Bone marrow (tissue), 2 donors: Measurements from ENCODE around the gene EPN1.

ENCODE experiments used
- DNase-seq, 2 donors: peaks; one replicate each; lab custom pipeline; 2025; lab: John Stamatoyannopoulos, UW

EPN1 gene

GRCh38 chr19:55674841-55675660 lies at the start of gene EPN1:
TSS of gene EPN1 (plus strand) at chr19:55675226. CDS start at chr19:55678628, 3,402 bp downstream.
- peak; percentile 77 to 94 for DNase-seq

- no peak for DNase-seq
Measured at GRCh38 chr19:55626350-55626749, 48.7 kb upstream of the EPN1 start.

- DNase-seq = peak; percentile 31 to 79
Measured at GRCh38 chr19:55632463-55632834, 42.6 kb upstream of the EPN1 start.

GRCh38 chr19:55633861-55634260 lies 41.2 kb upstream of the EPN1 start:
- no peak for DNase-seq

- DNase-seq = no peak
Measured at GRCh38 chr19:55635334-55635717, 39.7 kb upstream of the EPN1 start.

- no peak for DNase-seq
Measured at GRCh38 chr19:55635856-55636440, 39.1 kb upstream of the EPN1 start.

- no peak for DNase-seq
Measured at GRCh38 chr19:55636723-55637122, 38.3 kb upstream of the EPN1 start.

- no peak for DNase-seq
Measured at GRCh38 chr19:55637534-55637933, 37.5 kb upstream of the EPN1 start.

GRCh38 chr19:55638864-55639359 lies 36.1 kb upstream of the EPN1 start:
- DNase-seq = peak in 1 of 2 donors; percentile 33

- no peak for DNase-seq
Measured at GRCh38 chr19:55640043-55640576, 34.9 kb upstream of the EPN1 start.

- DNase-seq = peak in 1 of 2 donors; percentile 48
Measured at GRCh38 chr19:55640577-55641425, 34.2 kb upstream of the EPN1 start, which contains the start of gene ZNF580. TSS of gene ZNF580 (plus strand) at chr19:55641002. CDS start at chr19:55642509, 1,507 bp downstream.

GRCh38 chr19:55641426-55642152 lies 33.4 kb upstream of the EPN1 start:
- peak in 1 of 2 donors; percentile 19 for DNase-seq

GRCh38 chr19:55642153-55643002 lies 32.6 kb upstream of the EPN1 start:
- DNase-seq = no peak

- DNase-seq = peak; percentile 66 to 68
Measured at GRCh38 chr19:55643003-55643886, 31.8 kb upstream of the EPN1 start, which contains the start of gene ZNF581. TSS of gene ZNF581 (plus strand) at chr19:55643649. CDS start at chr19:55644572, 923 bp downstream.

- no peak for DNase-seq
Measured at GRCh38 chr19:55643887-55644176, 31.2 kb upstream of the EPN1 start.

GRCh38 chr19:55644191-55644833 lies 30.7 kb upstream of the EPN1 start:
- DNase-seq = no peak

GRCh38 chr19:55644842-55645511 lies 30.0 kb upstream of the EPN1 start:
- no peak for DNase-seq

- no peak for DNase-seq
Measured at GRCh38 chr19:55645512-55645881, 29.5 kb upstream of the EPN1 start.
